H1 (cell line): ENCODE results near the gene CAPN2. TPM values are rescaled to one million over a fixed set of nuclear protein-coding genes. Genes with fewer than 3 reads are reported as not detected.
A peak's percentile ranks its signal among the peaks of the same experiment; 100 is the strongest.

Source experiments
- CTCF ChIA-PET: fragments of 300-600 bp; sonication (Branson Sonifier 250); formaldehyde crosslinking; loops from one replicate; lab custom pipeline; 2021; ENCODE audit not compliant: partially characterized antibody; lab: Charles Lee
- POLR2A ChIA-PET: fragments of 300-600 bp; sonication (Branson Sonifier 250); formaldehyde crosslinking; loops from one replicate; lab custom pipeline; 2021; ENCODE audit warnings: inconsistent platforms; ENCODE audit not compliant: partially characterized antibody; lab: Charles Lee
- DNase-seq, 2 experiments: peaks; one replicate each; pipeline versions ENCODE4 v3.0.0 to v3.0.0-alpha.2; 2010 to 2022; ENCODE audit warnings: low spot score in 2 of 2, low read depth in 1 of 2, mixed read lengths in 1 of 2
- FAIRE-seq: peaks from 2 replicates; lab custom pipeline; 2011; peaks lifted over from hg19 to GRCh38; lab: Jason Lieb, UNC
- H2AFZ ChIP-seq: 2 replicates; pipeline ENCODE4 v1.8.1; 2012; ENCODE audit warnings: low read length, inconsistent platforms
- H2AK5ac ChIP-seq: 2 replicates; pipeline ENCODE4 v1.6.1; 2013; ENCODE audit warnings: low read depth, low read length
- H2BK120ac ChIP-seq: replicated peaks from 2 replicates; pipeline ENCODE3; 2013; ENCODE audit warnings: low read depth, low read length, inconsistent platforms
- H2BK12ac ChIP-seq: 2 replicates; pipeline ENCODE4 v1.6.1; 2013; ENCODE audit warnings: low read depth, low read length
- H2BK15ac ChIP-seq: 2 replicates; pipeline ENCODE4 v1.6.1; 2013; ENCODE audit warnings: low read length
- H2BK20ac ChIP-seq: 2 replicates; pipeline ENCODE4 v1.6.1; 2013; ENCODE audit warnings: low read length
- H2BK5ac ChIP-seq: 2 replicates; pipeline ENCODE4 v1.6.1; 2013; ENCODE audit warnings: low read depth, low read length
- H3K14ac ChIP-seq: 2 replicates; pipeline ENCODE4 v1.6.1; 2013; ENCODE audit warnings: inconsistent platforms; ENCODE audit not compliant: insufficient read length
- H3K18ac ChIP-seq: 2 replicates; pipeline ENCODE4 v1.6.1; 2013; ENCODE audit warnings: low read length; ENCODE audit errors: extremely low read depth
- H3K23ac ChIP-seq: 2 replicates; pipeline ENCODE4 v1.6.1; 2013; ENCODE audit warnings: inconsistent platforms; ENCODE audit not compliant: insufficient read length
- H3K23me2 ChIP-seq: 2 replicates; pipeline ENCODE4 v1.6.1; 2013; ENCODE audit warnings: low read depth, low read length
- H3K27ac ChIP-seq: 2 replicates; pipeline ENCODE4 v1.6.1; 2011; ENCODE audit warnings: low read depth, low read length, inconsistent platforms
- H3K27me3 ChIP-seq, 4 experiments: replicated peaks in 1 of 4; 1 replicate in 1 of 4; 2 replicates in 3 of 4; pipeline versions ENCODE4 v1.6.1 to v1.8.1; 2011 to 2013; ENCODE audit warnings: low read length in 3 of 4, mild to moderate bottlenecking in 3 of 4, inconsistent platforms in 2 of 4, mixed read lengths in 2 of 4, moderate library complexity in 1 of 4; ENCODE audit not compliant: control insufficient read depth in 3 of 4, insufficient read depth in 3 of 4; ENCODE audit errors: extremely low read depth in 1 of 4
- H3K36me3 ChIP-seq, 4 experiments: 2 replicates each; pipeline versions ENCODE4 v1.6.1 to v1.8.1; 2011 to 2013; ENCODE audit warnings: mild to moderate bottlenecking in 4 of 4, low read length in 3 of 4, moderate library complexity in 2 of 4, control low read depth in 1 of 4, inconsistent platforms in 1 of 4; ENCODE audit not compliant: insufficient read depth in 4 of 4, control insufficient read depth in 2 of 4
- H3K4ac ChIP-seq: replicated peaks from 2 replicates; pipeline ENCODE3; 2013; ENCODE audit warnings: low read length, low read depth, mixed read lengths, inconsistent platforms; ENCODE audit not compliant: insufficient read length
- H3K4me1 ChIP-seq, 4 experiments: replicated peaks in 1 of 4; 1 replicate in 1 of 4; 2 replicates in 3 of 4; pipeline versions ENCODE4 v1.6.1 to v1.8.1; 2011 to 2013; ENCODE audit warnings: low read length in 3 of 4, inconsistent platforms in 2 of 4, mixed read lengths in 1 of 4; ENCODE audit not compliant: insufficient read depth in 4 of 4, control insufficient read depth in 3 of 4
- H3K4me2 ChIP-seq, 2 experiments: 2 replicates each; pipeline versions ENCODE4 v1.6.1 to v1.8.1; 2011 to 2013; ENCODE audit warnings: low read depth in 2 of 2, low read length in 2 of 2, control low read depth in 1 of 2, inconsistent platforms in 1 of 2, mild to moderate bottlenecking in 1 of 2; ENCODE audit not compliant: insufficient read depth in 1 of 2
- H3K4me3 ChIP-seq, 4 experiments: fragments of 200-600, 300-600 bp in 1 of 4; sonication (generic), shearing (Covaris generic), sonication (Bioruptor Twin) in 1 of 4; 2 replicates each; pipeline versions ENCODE4 v1.5.1 to v1.8.1; 2011 to 2016; ENCODE audit warnings: low read length in 4 of 4, low read depth in 3 of 4, control low read depth in 2 of 4, inconsistent platforms in 2 of 4, mild to moderate bottlenecking in 2 of 4, mixed read lengths in 1 of 4, moderate library complexity in 1 of 4; ENCODE audit not compliant: insufficient read depth in 2 of 4; ENCODE audit errors: extremely low read depth in 1 of 4
- H3K56ac ChIP-seq: replicated peaks from 2 replicates; pipeline ENCODE3; 2013; ENCODE audit warnings: low read depth, mild to moderate bottlenecking, mixed read lengths, low read length, inconsistent platforms; ENCODE audit not compliant: insufficient read length
- H3K79me1 ChIP-seq: 2 replicates; pipeline ENCODE4 v1.6.1; 2013; ENCODE audit warnings: low read depth, low read length, control low read depth
- H3K79me2 ChIP-seq, 2 experiments: 2 replicates each; pipeline versions ENCODE4 v1.6.1 to v1.8.1; 2012 to 2013; ENCODE audit warnings: low read length in 2 of 2, mild to moderate bottlenecking in 2 of 2, inconsistent platforms in 1 of 2; ENCODE audit not compliant: insufficient read depth in 2 of 2, control insufficient read depth in 1 of 2
- H3K9ac ChIP-seq, 4 experiments: replicated peaks in 1 of 4; 1 replicate in 1 of 4; 2 replicates in 3 of 4; pipeline versions ENCODE4 v1.6.1 to v1.8.1; 2011 to 2013; ENCODE audit warnings: low read depth in 3 of 4, low read length in 3 of 4, control low read depth in 2 of 4, mild to moderate bottlenecking in 2 of 4, moderate library complexity in 2 of 4, inconsistent platforms in 1 of 4; ENCODE audit errors: extremely low read depth in 1 of 4
- H3K9me3 ChIP-seq, 2 experiments: 2 replicates each; pipeline versions ENCODE4 v1.6.1 to v1.8.1; 2012 to 2013; ENCODE audit warnings: mild to moderate bottlenecking in 2 of 2, moderate library complexity in 2 of 2, control low read depth in 1 of 2, inconsistent platforms in 1 of 2, low read depth in 1 of 2, low read length in 1 of 2, mixed read lengths in 1 of 2; ENCODE audit not compliant: insufficient read depth in 2 of 2
- H4K20me1 ChIP-seq, 2 experiments: replicated peaks in 1 of 2; 2 replicates each; pipeline versions ENCODE3 to v1.8.1; 2011 to 2013; ENCODE audit warnings: inconsistent platforms in 2 of 2, low read length in 2 of 2, mild to moderate bottlenecking in 1 of 2; ENCODE audit not compliant: insufficient read depth in 2 of 2, control insufficient read depth in 1 of 2
- H4K5ac ChIP-seq: 2 replicates; pipeline ENCODE4 v1.6.1; 2013; ENCODE audit warnings: low read length, low read depth, mixed read lengths, inconsistent platforms; ENCODE audit not compliant: insufficient read length
- H4K8ac ChIP-seq: 2 replicates; pipeline ENCODE4 v1.8.0; 2013; ENCODE audit warnings: mild to moderate bottlenecking, moderate library complexity, low read length, inconsistent platforms; ENCODE audit not compliant: insufficient read depth; ENCODE audit errors: extremely low read depth
- H4K91ac ChIP-seq: replicated peaks from 2 replicates; pipeline ENCODE3; 2013; ENCODE audit warnings: low read length, mixed read lengths, inconsistent platforms; ENCODE audit not compliant: insufficient read length
- CBX8 ChIP-seq: fragments of 300-800, 300-1000 bp; sonication (generic); IDR thresholded peaks from 2 replicates; pipeline ENCODE4 v1.7.1; 2016; ENCODE audit warnings: low read depth, low read length, borderline replicate concordance
- EZH2 ChIP-seq: fragments of 200-600 bp; sonication (generic); IDR thresholded peaks from 2 replicates; pipeline ENCODE4 v1.7.1; 2012; ENCODE audit warnings: low read depth, mild to moderate bottlenecking, moderate library complexity, low read length, inconsistent platforms; ENCODE audit not compliant: severe bottlenecking
- HDAC2 ChIP-seq, 2 experiments: fragments of 300-600 bp in 1 of 2; sonication (generic) in 1 of 2; IDR thresholded peaks; 2 replicates each; pipeline ENCODE4 v1.6.1; 2011 to 2012; ENCODE audit warnings: low read depth in 2 of 2, low read length in 2 of 2, mild to moderate bottlenecking in 2 of 2, moderate library complexity in 2 of 2, borderline replicate concordance in 1 of 2, inconsistent platforms in 1 of 2
- KDM4A ChIP-seq: IDR thresholded peaks from one replicate; pipeline ENCODE4 v1.7.1; 2012; ENCODE audit warnings: low read depth, mild to moderate bottlenecking, moderate library complexity, low read length, inconsistent platforms; ENCODE audit not compliant: severe bottlenecking
- POLR2AphosphoS5 ChIP-seq: IDR thresholded peaks from 2 replicates; pipeline ENCODE4 v1.6.1; 2011; ENCODE audit warnings: low read depth, low read length
- RFX5 ChIP-seq: IDR thresholded peaks from 2 replicates; pipeline ENCODE4 v1.6.1; 2011; ENCODE audit warnings: low read depth, low read length, improper control_type of control experiment, borderline replicate concordance
- RXRA ChIP-seq: IDR thresholded peaks from 2 replicates; pipeline ENCODE4 v1.6.1; 2011; ENCODE audit warnings: low read depth, mild to moderate bottlenecking, low read length, moderate library complexity; ENCODE audit not compliant: insufficient read depth
- SP1 ChIP-seq: IDR thresholded peaks from 2 replicates; pipeline ENCODE4 v1.6.1; 2011; ENCODE audit warnings: low read depth, low read length
- ZNF274 ChIP-seq: IDR thresholded peaks from 2 replicates; pipeline ENCODE4 v1.7.0; 2012; ENCODE audit warnings: low read length, borderline replicate concordance; ENCODE audit errors: extremely low read depth
- WGBS, 2 experiments: shearing (Covaris generic) in 1 of 2; methylation state at CpG; one replicate each; pipeline versions ENCODE4 v1.1.6 to v1.1.7; 2013 to 2015; ENCODE audit warnings: low lambda C conversion rate in 2 of 2, mixed read lengths in 2 of 2, inconsistent platforms in 1 of 2, low coverage in 1 of 2, missing lambda C conversion rate in 1 of 2; ENCODE audit not compliant: insufficient replicate concordance in 2 of 2, insufficient coverage in 1 of 2, insufficient read length in 1 of 2; ENCODE audit errors: extremely low coverage in 1 of 2, missing lambda C conversion rate in 1 of 2; 5-methylcytosine and 5-hydroxymethylcytosine counted together
- polyA plus RNA-seq, 7 experiments: library from polyadenylated mRNA; depleted of rRNA in 3 of 7; stranded (reverse) in 5 of 7; unstranded in 2 of 7; fragments of >200 nt in 5 of 7; fragments of 200-250 nt in 2 of 7; gene quantifications; 1 replicate in 5 of 7; 2 replicates in 1 of 7; 4 replicates in 1 of 7; pipeline versions ENCODE4 v1.2.1 to v1.2.3, GENCODE V29; 2011 to 2013; ENCODE audit warnings: missing spikeins in 2 of 7, mixed read lengths in 2 of 7
- total RNA-seq: library from RNA; stranded (reverse); fragmentation: NEBNext Ultra II Directional; extraction: Animal tissue kit (Norgen Biotek cat#: 25700); gene quantifications from 2 replicates; pipeline ENCODE4 v1.2.1, GENCODE V29; 2021
- TF ChIP-seq, protein P1 (sequence below): IDR thresholded peaks from 2 replicates; pipeline ENCODE4 v1.6.1; 2012; ENCODE audit warnings: inconsistent platforms
- TF ChIP-seq, protein P2 (sequence below): IDR thresholded peaks from 2 replicates; pipeline ENCODE4 v1.6.1; 2012; ENCODE audit warnings: inconsistent platforms

Gene CAPN2
- total and polyA plus RNA-seq, 2 of the 8 experiments (the other 6 are each of a cell fraction or from before 2014, with no cell fraction given), result 9.2 to 10.3 TPM

DNA sequence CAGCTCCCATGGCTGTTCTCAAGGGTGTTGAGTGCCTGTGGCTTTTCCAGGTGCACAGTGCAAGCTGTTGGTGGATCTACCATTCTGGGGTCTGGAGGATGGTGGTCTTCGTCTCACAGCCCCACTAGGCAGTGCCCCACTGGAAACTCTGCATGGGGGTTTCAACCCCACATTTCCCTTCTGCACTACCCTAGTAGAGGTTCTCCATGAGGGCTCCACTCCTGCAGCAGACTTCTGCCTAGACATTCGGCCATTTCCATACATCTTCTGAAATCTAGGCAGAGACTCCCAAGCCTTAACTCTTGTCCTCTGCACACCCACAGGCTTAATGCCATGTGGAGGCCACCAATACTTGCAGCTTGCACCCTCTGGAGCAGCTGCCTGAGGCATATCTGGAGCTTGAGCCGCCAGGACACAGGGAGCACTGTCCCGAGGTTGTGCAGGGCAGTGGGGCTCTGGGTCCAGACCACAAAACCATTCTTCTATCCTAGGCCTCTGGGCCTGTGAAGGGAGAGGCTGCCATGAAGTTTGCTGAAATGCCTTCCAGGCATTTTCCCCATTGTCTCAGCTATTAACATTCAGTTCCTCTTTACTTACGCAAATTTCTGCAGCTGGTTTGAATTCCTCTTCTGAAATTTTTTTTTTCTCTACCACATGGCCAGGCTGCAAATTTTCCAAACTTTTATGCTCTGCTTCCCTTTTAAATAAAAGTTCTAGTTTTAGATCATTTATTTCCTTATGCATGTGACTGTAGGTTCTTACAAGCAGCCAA is 38.0 kb upstream of the CAPN2 start:
- H4K20me1 ChIP-seq, result no peaks in the 10 kb centered on the region
- H4K8ac ChIP-seq, result no peak overlapping the region
- H3K36me3 ChIP-seq, result no peaks in the 10 kb centered on the region
- no peak overlapping the region for H2BK20ac ChIP-seq
- no peak overlapping the region for H3K14ac ChIP-seq
- H3K56ac ChIP-seq, result no peak overlapping the region
- no peak overlapping the region for H3K9ac ChIP-seq
- no peak overlapping the region for H3K27ac ChIP-seq
- no peak overlapping the region for H2AK5ac ChIP-seq
- no peaks in the 10 kb centered on the region for H3K79me2 ChIP-seq
- H3K4me1 ChIP-seq, result no peaks in the 10 kb centered on the region; a peak in 2 of 7 replicates
- no peak overlapping the region for H2AFZ ChIP-seq
- no peak overlapping the region for H3K23ac ChIP-seq
- 0 out of 2 replicates have a peak overlapping the region, but pooled peaks have one; percentile 27 for H2BK12ac ChIP-seq
- no peak overlapping the region for H2BK5ac ChIP-seq
- no peak overlapping the region for H4K91ac ChIP-seq
- no peak overlapping the region for H2BK120ac ChIP-seq
- ChIA-PET CTCF (interaction anchor here (0.6 to 7.7 kb wide), 6 partner anchors 10 to 585 kb away, joined by 3 to 60 read pairs (median 6); no protein-coding TSS in a partner anchor), POLR2A (no interaction called here)
- no peak overlapping the region for H3K4me2 ChIP-seq
- no peak overlapping the region for H2BK15ac ChIP-seq
- H3K18ac ChIP-seq, result no peak overlapping the region
- FAIRE-seq (no peak), DNase-seq (no peak)
- no peaks in the 10 kb centered on the region for H3K23me2 ChIP-seq
- peaks cover 12 to 24% of the 10 kb centered on the region in 2 experiments for H3K9me3 ChIP-seq
- H3K4me3 ChIP-seq, result no peak overlapping the region
- H3K79me1 ChIP-seq, result no peaks in the 10 kb centered on the region
- no peak overlapping the region for H4K5ac ChIP-seq
- WGBS, 2 experiments, result 67% methylated on average over 5 of the region's 5 CpGs; no CpG with 5 or more reads in 1 of the 2 experiments
- no peak overlapping the region for H3K4ac ChIP-seq
- no peaks in the 10 kb centered on the region for H3K27me3 ChIP-seq
- TF ChIP-seq ZNF274 (no peak), EZH2 (no peak), CBX8 (no peak), SP1 (no peak), RXRA (no peak), KDM4A (no peak), HDAC2 (IDR thresholded peaks at IDR 0.05; ENCODE audit: borderline replicate concordance in 1 of 2, low read depth in 2 of 2, low read length in 2 of 2) (no peak), POLR2AphosphoS5 (no peak), RFX5 (no peak)
- TF ChIP-seq, protein P1, sequence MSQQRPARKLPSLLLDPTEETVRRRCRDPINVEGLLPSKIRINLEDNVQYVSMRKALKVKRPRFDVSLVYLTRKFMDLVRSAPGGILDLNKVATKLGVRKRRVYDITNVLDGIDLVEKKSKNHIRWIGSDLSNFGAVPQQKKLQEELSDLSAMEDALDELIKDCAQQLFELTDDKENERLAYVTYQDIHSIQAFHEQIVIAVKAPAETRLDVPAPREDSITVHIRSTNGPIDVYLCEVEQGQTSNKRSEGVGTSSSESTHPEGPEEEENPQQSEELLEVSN, result no peak
- TF ChIP-seq, protein P2, sequence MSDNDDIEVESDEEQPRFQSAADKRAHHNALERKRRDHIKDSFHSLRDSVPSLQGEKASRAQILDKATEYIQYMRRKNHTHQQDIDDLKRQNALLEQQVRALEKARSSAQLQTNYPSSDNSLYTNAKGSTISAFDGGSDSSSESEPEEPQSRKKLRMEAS, result no peak
